Smooth muscle cell (in vitro differentiated cells): ENCODE data around the gene NOVA2. TPM values are rescaled to one million over a fixed set of nuclear protein-coding genes. Genes with fewer than 3 reads are reported as not detected.

ENCODE experiments used
- DNase-seq: peaks from one replicate; lab custom pipeline; 2025; ENCODE audit not compliant: unreplicated experiment; lab: John Stamatoyannopoulos, UW
- H2AFZ ChIP-seq: fragments of 200-600 bp; sonication (generic); 2 replicates; pipeline ENCODE4 v1.6.0; 2016; ENCODE audit warnings: antibody characterized with exemption, low read depth, mild to moderate bottlenecking
- H3F3A ChIP-seq: fragments of 200-600 bp; sonication (generic); 2 replicates; pipeline ENCODE4 v1.6.0; 2017; ENCODE audit warnings: antibody characterized with exemption, low read depth
- H3K27ac ChIP-seq: fragments of 200-600 bp; sonication (generic); 2 replicates; pipeline ENCODE4 v1.5.1; 2016; ENCODE audit warnings: low read depth, mild to moderate bottlenecking
- H3K27me3 ChIP-seq: fragments of 200-600 bp; sonication (generic); 2 replicates; pipeline ENCODE4 v1.6.1; 2016; ENCODE audit warnings: low read depth, mild to moderate bottlenecking
- H3K36me3 ChIP-seq: fragments of 200-600 bp; sonication (generic); 2 replicates; pipeline ENCODE4 v1.5.1; 2016; ENCODE audit warnings: low read depth
- H3K4me1 ChIP-seq: fragments of 200-600 bp; sonication (generic); 2 replicates; pipeline ENCODE4 v1.5.1; 2016; ENCODE audit warnings: low read depth
- H3K4me2 ChIP-seq: fragments of 200-600 bp; sonication (generic); 2 replicates; pipeline ENCODE4 v1.6.0; 2016; ENCODE audit warnings: mild to moderate bottlenecking
- H3K4me3 ChIP-seq: fragments of 200-600 bp; sonication (generic); 2 replicates; pipeline ENCODE4 v1.5.1; 2016; ENCODE audit warnings: mild to moderate bottlenecking
- H3K79me2 ChIP-seq: fragments of 200-600 bp; sonication (generic); 2 replicates; pipeline ENCODE4 v1.6.0; 2016; ENCODE audit warnings: low read depth, mild to moderate bottlenecking
- H3K9ac ChIP-seq: fragments of 200-600 bp; sonication (generic); 2 replicates; pipeline ENCODE4 v1.6.0; 2016; ENCODE audit warnings: low read depth
- H3K9me3 ChIP-seq: fragments of 200-600 bp; sonication (generic); replicated peaks from 2 replicates; pipeline ENCODE4 v1.5.1; 2016; ENCODE audit warnings: low read depth
- H4K20me1 ChIP-seq: fragments of 200-600 bp; sonication (generic); 2 replicates; pipeline ENCODE4 v1.6.0; 2016; ENCODE audit warnings: low read depth
- CTCF ChIP-seq: fragments of 200-600 bp; sonication (generic); IDR thresholded peaks from 2 replicates; pipeline ENCODE4 v1.5.1; 2017; ENCODE audit warnings: borderline replicate concordance, mild to moderate bottlenecking, antibody characterized with exemption; ENCODE audit not compliant: insufficient read depth, poor library complexity, severe bottlenecking
- WGBS: methylation state at CpG from one replicate; pipeline ENCODE4 v1.1.7; 2016; ENCODE audit warnings: low lambda C conversion rate; 5-methylcytosine and 5-hydroxymethylcytosine counted together
- polyA plus RNA-seq: library from polyadenylated mRNA; unstranded; fragments of >200 nt; fragmentation: Nextera tagmentation; extraction: Ambion mirVana; gene quantifications from 2 replicates; pipeline ENCODE4 v1.2.1, GENCODE V29; 2016
- total RNA-seq: library from RNA; depleted of rRNA; stranded (reverse); fragments of >200 nt; gene quantifications from 2 replicates; pipeline ENCODE4 v1.2.3, GENCODE V29; 2014

Gene NOVA2
- total and polyA plus RNA-seq, 2 experiments from 2014 or later: 0.04 to 0.24 TPM

GRCh38 chr19:45887200-45887710 is 86.4 kb downstream of the NOVA2 start:
- no peak for DNase-seq
- 50% methylated on average over 10 of the region's 10 CpGs for whole genome bisulfite sequencing
- H3K4me3 ChIP-seq: peak overlapping the region; percentile 67
- H3K9ac ChIP-seq: peak overlapping the region; percentile 97
- peak overlapping the region; percentile 95 for H2AFZ ChIP-seq
- peak overlapping the region; percentile 89 for H3K4me2 ChIP-seq
- no peaks in the 10 kb centered on the region for H3K36me3 ChIP-seq
- peaks cover 18% of the 10 kb centered on the region for H3K79me2 ChIP-seq
- peak overlapping the region; percentile 97 for H3K27ac ChIP-seq
- H4K20me1 ChIP-seq: peaks cover 23% of the 10 kb centered on the region
- no peaks in the 10 kb centered on the region for H3K9me3 ChIP-seq
- H3K4me1 ChIP-seq: peaks cover 19% of the 10 kb centered on the region
- no peaks in the 10 kb centered on the region for H3K27me3 ChIP-seq
- peaks cover 8% of the 10 kb centered on the region for H3F3A ChIP-seq
- TF ChIP-seq CTCF: no peak

GRCh38 chr19:45886427-45887199 is 87.1 kb downstream of the NOVA2 start:
- peak overlapping the region; percentile 95 for H2AFZ ChIP-seq
- WGBS: under 1% methylated on average over 32 of the region's 32 CpGs
- peaks cover 23% of the 10 kb centered on the region for H4K20me1 ChIP-seq
- H3K4me2 ChIP-seq: peak overlapping the region; percentile 89
- no peak for TF ChIP-seq CTCF
- peaks cover 8% of the 10 kb centered on the region for H3F3A ChIP-seq
- peak overlapping the region; percentile 67 for H3K4me3 ChIP-seq
- H3K36me3 ChIP-seq: no peaks in the 10 kb centered on the region
- H3K27me3 ChIP-seq: no peaks in the 10 kb centered on the region
- H3K9me3 ChIP-seq: no peaks in the 10 kb centered on the region
- peak; percentile 82 for DNase-seq
- H3K4me1 ChIP-seq: peaks cover 20% of the 10 kb centered on the region
- peak overlapping the region; percentile 97 for H3K9ac ChIP-seq
- peak overlapping the region; percentile 97 for H3K27ac ChIP-seq
- H3K79me2 ChIP-seq: peaks cover 18% of the 10 kb centered on the region

GRCh38 chr19:45885556-45886426 is 87.9 kb downstream of the NOVA2 start, which contains the start of gene IRF2BP1:
Gene IRF2BP1, minus strand, starts transcription at chr19:45886141. Its CDS starts 367 bp downstream, at chr19:45885774.
- Histone ChIP-seq H3K4me1 (peaks cover 20% of the 10 kb centered on the region), H3K36me3 (no peaks in the 10 kb centered on the region), H3K27ac (peak within 1 kb of the TSS; percentile 97), H3K4me2 (peak within 1 kb of the TSS; percentile 89), H3K9me3 (no peaks in the 10 kb centered on the region), H3K9ac (peak within 1 kb of the TSS; percentile 97), H4K20me1 (peaks cover 23% of the 10 kb centered on the region), H3K4me3 (peak within 1 kb of the TSS; percentile 67), H3K27me3 (no peaks in the 10 kb centered on the region), H3F3A (peaks cover 8% of the 10 kb centered on the region), H2AFZ (peak within 1 kb of the TSS; percentile 95), H3K79me2 (peaks cover 18% of the 10 kb centered on the region)
- DNase-seq: peak; percentile 83
- under 1% methylated on average over 56 of the region's 107 CpGs for WGBS
- TF ChIP-seq CTCF: no peak
